Stomach (tissue), 4 donors: ENCODE results near the gene AFF4.

ENCODE experiments used
- CTCF ChIP-seq, 7 experiments: fragments of 450-650 bp in 4 of 7; fragments of 200-600 bp in 3 of 7; sonication (generic) in 3 of 7; IDR thresholded peaks; one replicate each; pipeline ENCODE4 v1.5.1; 2016 to 2019; ENCODE audit warnings: antibody characterized with exemption in 7 of 7, control low read depth in 2 of 7, mild to moderate bottlenecking in 1 of 7
- POLR2A ChIP-seq, 4 donors: fragments of 450-650 bp; IDR thresholded peaks; one replicate each; pipeline ENCODE4 v1.6.1; 2016; ENCODE audit warnings: antibody characterized with exemption in 4 of 4, control low read depth in 2 of 4, mild to moderate bottlenecking in 1 of 4, moderate library complexity in 1 of 4
- POLR2AphosphoS5 ChIP-seq, 3 donors: sonication (generic); formaldehyde crosslinking; IDR thresholded peaks; one replicate each; pipeline ENCODE4 v1.6.1; 2016; ENCODE audit warnings: antibody characterized with exemption in 3 of 3

DNA sequence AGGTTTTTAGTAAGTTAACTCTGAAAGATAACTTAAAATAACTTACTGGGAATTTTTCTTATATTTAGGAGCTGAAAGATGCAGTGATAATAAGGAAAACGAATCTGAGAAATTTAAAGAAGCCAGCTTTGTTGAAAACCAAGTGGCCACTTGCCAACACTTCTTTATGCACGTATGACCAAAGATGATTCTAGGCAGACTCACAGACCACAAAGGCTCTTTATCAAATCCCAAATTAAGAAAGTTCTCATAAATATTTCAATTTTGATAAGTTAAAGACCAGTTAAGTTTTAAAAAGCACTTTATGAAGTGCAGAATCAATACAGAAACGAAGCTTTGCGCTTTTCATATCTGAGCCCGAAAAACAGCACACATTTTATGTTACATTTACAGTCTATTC lies 1.5 kb downstream of the AFF4 start:
- TF ChIP-seq CTCF (IDR thresholded peaks at IDR 0.05) (no peak), POLR2A (IDR thresholded peaks at IDR 0.05) (no peak), POLR2AphosphoS5 (IDR thresholded peaks at IDR 0.05) (no peak)
